Spleen (tissue), 11 donors: ENCODE measurements around the gene EN1. TPM values are rescaled to one million over a fixed set of nuclear protein-coding genes. Genes with fewer than 3 reads are reported as not detected.
A peak's percentile ranks its signal among the peaks of the same experiment; 100 is the strongest.

Experiments used
- DNase-seq: peaks from one replicate; pipeline ENCODE4 v3.0.0-alpha.2; 2020
- H3K27ac ChIP-seq, 8 donors: fragments of 200-600 bp; sonication (generic) in 7 of 8; 1 replicate in 4 of 8; 2 replicates in 4 of 8; pipeline versions ENCODE4 v1.5.0 to v1.8.0; 2016 to 2021; ENCODE audit warnings: inconsistent platforms in 4 of 8, mild to moderate bottlenecking in 4 of 8, moderate library complexity in 1 of 8
- H3K27me3 ChIP-seq, 7 donors: fragments of 200-600 bp; sonication (generic) in 6 of 7; replicated peaks in 1 of 7; 1 replicate in 4 of 7; 2 replicates in 3 of 7; pipeline versions ENCODE4 v1.5.0 to v1.8.0; 2016 to 2021; ENCODE audit warnings: inconsistent platforms in 3 of 7, mild to moderate bottlenecking in 1 of 7
- H3K36me3 ChIP-seq, 6 donors: fragments of 200-600 bp; sonication (generic) in 5 of 6; 1 replicate in 4 of 6; 2 replicates in 2 of 6; pipeline versions ENCODE4 v1.5.0 to v1.8.0; 2016 to 2021; ENCODE audit warnings: inconsistent platforms in 2 of 6
- H3K4me1 ChIP-seq, 6 donors: fragments of 200-600 bp; sonication (generic) in 5 of 6; 1 replicate in 3 of 6; 2 replicates in 3 of 6; pipeline versions ENCODE4 v1.5.0 to v1.8.0; 2016 to 2021; ENCODE audit warnings: inconsistent platforms in 3 of 6
- H3K4me3 ChIP-seq, 8 donors: fragments of 200-600 bp; sonication (generic) in 7 of 8; 1 replicate in 4 of 8; 2 replicates in 4 of 8; pipeline versions ENCODE4 v1.5.0 to v1.8.0; 2016 to 2021; ENCODE audit warnings: inconsistent platforms in 4 of 8, mild to moderate bottlenecking in 4 of 8, moderate library complexity in 2 of 8
- H3K9me3 ChIP-seq, 8 donors: fragments of 200-600 bp; sonication (generic) in 7 of 8; 1 replicate in 4 of 8; 2 replicates in 4 of 8; pipeline versions ENCODE4 v1.5.0 to v1.8.0; 2016 to 2021; ENCODE audit warnings: inconsistent platforms in 4 of 8
- CTCF ChIP-seq, 11 experiments: fragments of 200-600 bp in 7 of 11; fragments of 450-650 bp in 4 of 11; sonication (generic) in 4 of 11; IDR thresholded peaks in 8 of 11; conservative IDR thresholded peaks in 3 of 11; 1 replicate in 7 of 11; 2 replicates in 4 of 11; pipeline versions ENCODE4 v1.4.0 to v1.8.0; 2016 to 2021; ENCODE audit warnings: antibody characterized with exemption in 11 of 11, inconsistent platforms in 4 of 11, mild to moderate bottlenecking in 1 of 11
- POLR2A ChIP-seq, 3 donors: fragments of 450-650 bp; IDR thresholded peaks; one replicate each; pipeline ENCODE4 v1.5.1; 2017; ENCODE audit warnings: antibody characterized with exemption in 3 of 3, mild to moderate bottlenecking in 1 of 3
- POLR2AphosphoS5 ChIP-seq, 3 donors: sonication (generic); formaldehyde crosslinking; IDR thresholded peaks; one replicate each; pipeline ENCODE4 v1.5.1; 2017; ENCODE audit warnings: antibody characterized with exemption in 3 of 3
- WGBS, 5 donors: extraction: QIAGEN DNeasy Blood & Tissue Kit in 3 of 5; methylation state at CpG; one replicate each; pipeline versions ENCODE4 v1.1.5 to v1.1.7; 2013 to 2018; 5-methylcytosine and 5-hydroxymethylcytosine counted together
- intact Hi-C: fragments of 100-400 bp; cut with DNase I; formaldehyde crosslinking; loops from one replicate; pipeline ENCODE4 v1.15.0; 2023; ENCODE audit warnings: low total_unique reads
- polyA plus RNA-seq, 3 donors: library from polyadenylated mRNA; stranded (reverse); fragments of 200-250 nt; gene quantifications; one replicate each; pipeline ENCODE4 v1.2.1, GENCODE V29; 2013
- total RNA-seq, 7 donors: library from RNA; depleted of rRNA in 3 of 7; stranded (reverse); fragments of >200 nt in 3 of 7; fragmentation: NEBNext Ultra II Directional in 4 of 7; extraction: Animal tissue kit (Norgen Biotek cat#: 25700) in 4 of 7; gene quantifications; one replicate each; pipeline versions ENCODE4 v1.1.0 to v1.2.1, GENCODE V29; 2016 to 2021
- donor health status: healthy with polysubstance abuse.
- donor health status: DM: no; HTN: no; CAD: no; lungs with moderate emphysema.
- donor health status: DM: no; HTN: no; CAD: no.
- donor health status: Bipolar disorder and iron deficiency.
- donor health status: healthy.
- donor health status: DM: no; HTN: no; CAD: no.
- donor health status: DM: yes; HTN: yes; CAD: no.

Gene EN1
- total and polyA plus RNA-seq, 10 donors, result not detected

GRCh38 chr2:118832791-118833715 is 14.4 kb downstream of the EN1 start:
- Histone ChIP-seq H3K9me3 (no peaks in the 10 kb centered on the region), H3K36me3 (no peaks in the 10 kb centered on the region), H3K4me1 (peaks cover 13 to 28% (median 23%) of the 10 kb centered on the region in 6 donors), H3K4me3 (no peak overlapping the region), H3K27me3 (peaks cover 15 to 99% (median 75%) of the 10 kb centered on the region in 7 donors), H3K27ac (no peak overlapping the region)
- TF ChIP-seq CTCF (IDR thresholded peaks at IDR 0.05 in 8 of 11, conservative IDR thresholded peaks at IDR 0.05 in 3 of 11) (no peak), POLR2A (IDR thresholded peaks at IDR 0.05) (no peak), POLR2AphosphoS5 (IDR thresholded peaks at IDR 0.05) (no peak)
- intact Hi-C loops, result no loop called here
- DNase-seq, result peak; percentile 51
- WGBS, 5 donors, result 7 to 11% (median 8%) methylated on average over 36 of the region's 36 CpGs

GRCh38 chr2:118832071-118832790 is 15.2 kb downstream of the EN1 start:
- peaks cover 13 to 28% (median 23%) of the 10 kb centered on the region in 6 donors for H3K4me1 ChIP-seq
- TF ChIP-seq CTCF (IDR thresholded peaks at IDR 0.05 in 8 of 11, conservative IDR thresholded peaks at IDR 0.05 in 3 of 11), result no peak
- no peaks in the 10 kb centered on the region for H3K9me3 ChIP-seq
- no peak for DNase-seq
- H3K27ac ChIP-seq, result no peak overlapping the region
- no peaks in the 10 kb centered on the region for H3K36me3 ChIP-seq
- H3K4me3 ChIP-seq, result no peak overlapping the region
- WGBS, 5 donors, result 6 to 25% (median 11%) methylated on average over 8 to 10 of the region's 10 CpGs
- H3K27me3 ChIP-seq, result peaks cover 15 to 99% (median 66%) of the 10 kb centered on the region in 7 donors
- intact Hi-C loops, result no loop called here

GRCh38 chr2:118830881-118831280 is 16.6 kb downstream of the EN1 start:
- Histone ChIP-seq H3K36me3 (no peaks in the 10 kb centered on the region), H3K27me3 (peaks cover 12 to 98% (median 53%) of the 10 kb centered on the region in 7 donors), H3K4me3 (no peak overlapping the region), H3K27ac (no peak overlapping the region), H3K4me1 (peaks cover 10 to 20% (median 15%) of the 10 kb centered on the region in 6 donors), H3K9me3 (no peaks in the 10 kb centered on the region)
- intact Hi-C loops, result no loop called here
- TF ChIP-seq CTCF (IDR thresholded peaks at IDR 0.05 in 8 of 11, conservative IDR thresholded peaks at IDR 0.05 in 3 of 11), result no peak
- no peak for TF ChIP-seq POLR2AphosphoS5 (IDR thresholded peaks at IDR 0.05)
- TF ChIP-seq POLR2A (IDR thresholded peaks at IDR 0.05), result no peak
- 36 to 59% (median 50%) methylated on average over 2 of the region's 2 CpGs for WGBS, 5 donors
- DNase-seq, result no peak

- Histone ChIP-seq H3K27me3 (peaks cover 7 to 96% (median 45%) of the 10 kb centered on the region in 7 donors), H3K36me3 (no peaks in the 10 kb centered on the region), H3K4me3 (no peak overlapping the region), H3K27ac (no peak overlapping the region), H3K9me3 (no peaks in the 10 kb centered on the region), H3K4me1 (peaks cover 3 to 13% (median 7%) of the 10 kb centered on the region in 6 donors)
- intact Hi-C loops, result no loop called here
- TF ChIP-seq CTCF (IDR thresholded peaks at IDR 0.05 in 8 of 11, conservative IDR thresholded peaks at IDR 0.05 in 3 of 11) (no peak), POLR2A (IDR thresholded peaks at IDR 0.05) (no peak), POLR2AphosphoS5 (IDR thresholded peaks at IDR 0.05) (no peak)
- no peak for DNase-seq
- 56 to 71% (median 64%) methylated on average over 6 of the region's 6 CpGs for WGBS, 5 donors
These were observed 17.3 kb downstream of the EN1 start for GRCh38 chr2:118830118-118830517.
